HG03045 (cell line): Measurements from ENCODE around the gene RAB30.
"Not testable (repeated sequence)": the region's sequence is repeated elsewhere in the genome, so short reads cannot be mapped to it uniquely, and the experiment has no call there.

ENCODE experiments used
- ATAC-seq: cut with Tn5 transposase; IDR thresholded peaks from one replicate; pipeline ENCODE4 v1.9.1; 2021; ENCODE audit warnings: mild to moderate bottlenecking, moderate library complexity; ENCODE audit not compliant: unreplicated experiment

Gene RAB30

GRCh38 chr11:82950502-82950901 is 121.2 kb downstream of the RAB30 start:
- ATAC-seq: not testable (repeated sequence)

- ATAC-seq: no peak
Observed at GRCh38 chr11:82949352-82949751, 122.3 kb downstream of the RAB30 start.

- ATAC-seq: no peak
Observed at GRCh38 chr11:82945682-82946081, 126.0 kb downstream of the RAB30 start.

- not testable (repeated sequence) for ATAC-seq
Observed at GRCh38 chr11:82945041-82945440, 126.7 kb downstream of the RAB30 start.

- no peak for ATAC-seq
Observed at GRCh38 chr11:82944198-82944597, 127.5 kb downstream of the RAB30 start.

GRCh38 chr11:82943430-82943829 is 128.3 kb downstream of the RAB30 start:
- not testable (repeated sequence) for ATAC-seq

GRCh38 chr11:82942376-82942775 is 129.3 kb downstream of the RAB30 start:
- no peak for ATAC-seq

- ATAC-seq: no peak
Observed at GRCh38 chr11:82939456-82939855, 132.2 kb downstream of the RAB30 start.

GRCh38 chr11:82937554-82937953 is 134.1 kb downstream of the RAB30 start:
- ATAC-seq: no peak

- ATAC-seq: no peak
Observed at GRCh38 chr11:82936261-82936660, 135.4 kb downstream of the RAB30 start.

GRCh38 chr11:82932564-82932963 is 139.1 kb downstream of the RAB30 start:
- no peak for ATAC-seq

GRCh38 chr11:82930734-82931133 is 141.0 kb downstream of the RAB30 start:
- ATAC-seq: no peak

GRCh38 chr11:82930229-82930628 is 141.5 kb downstream of the RAB30 start:
- no peak for ATAC-seq

- no peak for ATAC-seq
Observed at GRCh38 chr11:82929121-82929520, 142.6 kb downstream of the RAB30 start.

GRCh38 chr11:82927264-82927880 is 144.3 kb downstream of the RAB30 start:
- ATAC-seq: no peak

GRCh38 chr11:82924522-82925224 is 147.0 kb downstream of the RAB30 start:
- no peak for ATAC-seq
